Natural killer cell (primary cell): Measurements from ENCODE around the gene NID2. TPM values are rescaled to one million over a fixed set of nuclear protein-coding genes. Genes with fewer than 3 reads are reported as not detected.

Source experiments
- ATAC-seq, 3 donors: fragments of 150-1000 bp in 2 of 3; fragments of 200-7000 bp in 1 of 3; cut with Tn5 transposase; 1 replicate in 1 of 3; 2 replicates in 2 of 3; pipeline ENCODE4 v1.10.0; 2021; ENCODE audit warnings: mild to moderate bottlenecking in 2 of 3, moderate library complexity in 2 of 3
- DNase-seq, 2 donors: peaks; one replicate each; pipeline versions ENCODE4 v3.0.0 to v3.0.0-alpha.2; 2013 to 2021; ENCODE audit warnings: mixed read lengths in 1 of 2
- H3K27ac ChIP-seq: one replicate; pipeline ENCODE4 v1.5.1; 2013; ENCODE audit warnings: mild to moderate bottlenecking, low read length
- H3K27me3 ChIP-seq: one replicate; pipeline ENCODE4 v1.6.1; 2013; ENCODE audit warnings: low read length; ENCODE audit not compliant: control insufficient read depth, insufficient read depth
- H3K36me3 ChIP-seq: one replicate; pipeline ENCODE4 v1.6.1; 2013; ENCODE audit warnings: low read length; ENCODE audit not compliant: control insufficient read depth, insufficient read depth
- H3K4me1 ChIP-seq: one replicate; pipeline ENCODE4 v1.6.1; 2013; ENCODE audit warnings: low read length; ENCODE audit not compliant: control insufficient read depth, insufficient read depth
- H3K4me3 ChIP-seq: one replicate; pipeline ENCODE4 v1.5.1; 2013; ENCODE audit warnings: low read length
- H3K9me3 ChIP-seq: one replicate; pipeline ENCODE4 v1.6.1; 2013; ENCODE audit warnings: low read length; ENCODE audit not compliant: control insufficient read depth, insufficient read depth
- H3K27ac Mint-ChIP-seq, 2 donors: one replicate each; pipeline ENCODE4 v1.8.0; 2022; ENCODE audit warnings: mild to moderate bottlenecking in 2 of 2, mixed read lengths in 2 of 2, moderate library complexity in 1 of 2
- H3K27me3 Mint-ChIP-seq, 2 donors: one replicate each; pipeline ENCODE4 v1.8.0; 2022; ENCODE audit warnings: low read depth in 2 of 2, mixed read lengths in 2 of 2
- H3K36me3 Mint-ChIP-seq: one replicate; pipeline ENCODE4 v1.8.0; 2022; ENCODE audit warnings: mixed read lengths
- H3K4me1 Mint-ChIP-seq, 2 donors: one replicate each; pipeline ENCODE4 v1.8.0; 2022; ENCODE audit warnings: mixed read lengths in 2 of 2
- H3K4me3 Mint-ChIP-seq: one replicate; pipeline ENCODE4 v1.8.0; 2022; ENCODE audit warnings: mild to moderate bottlenecking, moderate library complexity, mixed read lengths
- H3K9me3 Mint-ChIP-seq, 2 donors: one replicate each; pipeline ENCODE4 v1.8.0; 2022; ENCODE audit warnings: mixed read lengths in 2 of 2
- CTCF ChIP-seq: fragments of 200-600 bp; IDR thresholded peaks from one replicate; pipeline ENCODE4 v1.8.0; 2022; ENCODE audit warnings: antibody characterized with exemption
- WGBS: methylation state at CpG from one replicate; pipeline ENCODE4 v1.1.7; 2013; ENCODE audit warnings: missing lambda C conversion rate; ENCODE audit not compliant: insufficient coverage; 5-methylcytosine and 5-hydroxymethylcytosine counted together
- intact Hi-C: fragments of 100-400 bp; cut with micrococcal nuclease; formaldehyde crosslinking; loops from one replicate; pipeline ENCODE4 v1.14.2; 2022
- total RNA-seq, 4 donors: library from RNA; stranded (reverse); fragments of 120-200 nt in 1 of 4; gene quantifications; one replicate each; pipeline versions ENCODE4 v1.2.3 to v1.2.4, GENCODE V29; 2013 to 2022

NID2 gene
- total RNA-seq, 3 donors from 2014 or later (not counting 1 experiment from before 2014, with no cell fraction given) = 0.36 to 0.80 (median 0.40) TPM

DNA sequence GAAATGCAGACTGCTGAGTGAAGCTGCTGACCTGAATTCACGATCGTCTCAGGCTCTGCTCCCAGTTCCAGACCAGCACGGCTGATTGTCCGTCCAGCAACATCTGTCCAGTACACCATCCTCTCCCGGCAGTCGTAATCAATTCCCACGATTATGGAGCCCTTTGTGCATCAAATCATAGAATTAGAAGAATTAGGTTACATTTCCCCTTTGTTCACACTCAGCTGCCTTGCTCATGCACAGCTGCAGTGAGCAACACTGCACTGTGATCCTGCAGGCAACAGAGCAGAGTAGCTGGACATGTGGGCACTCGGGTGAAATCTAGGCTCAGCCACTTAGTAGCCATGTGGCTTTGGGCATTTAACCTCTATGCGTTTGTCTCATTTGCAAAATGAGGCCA is 57.3 kb downstream of the NID2 start:
- Histone ChIP-seq H3K4me1 (no peaks in the 10 kb centered on the region), H3K9me3 (no peaks in the 10 kb centered on the region), H3K4me3 (no peak overlapping the region), H3K27ac (no peak overlapping the region), H3K27me3 (no peaks in the 10 kb centered on the region), H3K36me3 (peaks cover 49% of the 10 kb centered on the region)
- intact Hi-C loops = no loop called here
- Mint-ChIP-seq H3K36me3 (peaks cover 10% of the 10 kb centered on the region), H3K27me3 (peaks cover under 1 to 3% of the 10 kb centered on the region in 2 donors), H3K27ac (no peak overlapping the region), H3K9me3 (no peaks in the 10 kb centered on the region), H3K4me3 (no peak overlapping the region), H3K4me1 (peaks cover 0 to 1% of the 10 kb centered on the region in 2 donors)
- 97% methylated on average over 9 of the region's 9 CpGs for WGBS
- DNase-seq = no peak
- ATAC-seq = no peak
- no peak for TF ChIP-seq CTCF

DNA sequence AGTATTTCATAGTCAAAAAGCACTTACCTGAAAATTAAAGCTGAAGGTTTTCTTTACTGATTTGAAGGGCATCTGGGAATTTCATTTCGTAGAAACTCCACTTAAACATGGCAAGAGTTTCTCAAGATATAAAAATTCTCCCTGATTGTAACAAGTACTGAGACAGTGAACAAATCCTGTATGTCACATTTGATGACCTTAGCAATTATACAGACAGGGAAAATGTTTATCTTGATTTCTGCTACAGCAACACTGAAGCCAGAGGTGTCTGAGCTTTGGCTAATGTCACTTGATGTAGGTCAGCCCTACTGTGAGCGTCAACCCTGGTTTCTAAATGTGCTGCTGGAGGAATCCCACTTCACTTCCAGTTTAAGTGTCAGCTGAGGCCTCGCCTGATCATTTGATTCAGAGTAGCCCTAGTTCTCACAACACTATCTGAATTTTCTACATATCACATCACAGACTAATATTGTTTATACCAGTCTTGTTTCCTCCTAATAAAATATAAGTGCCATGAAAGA is 58.6 kb downstream of the NID2 start:
- H3K27ac Mint-ChIP-seq = no peak overlapping the region
- DNase-seq (no peak), ATAC-seq (no peak)
- H3K9me3 Mint-ChIP-seq = no peaks in the 10 kb centered on the region
- H3K36me3 ChIP-seq = peaks cover 62% of the 10 kb centered on the region
- H3K4me1 ChIP-seq = no peaks in the 10 kb centered on the region
- peaks cover 10% of the 10 kb centered on the region for H3K36me3 Mint-ChIP-seq
- 100% methylated on average over 3 of the region's 3 CpGs for WGBS
- no peak overlapping the region for H3K4me3 ChIP-seq
- intact Hi-C loops = no loop called here
- H3K9me3 ChIP-seq = no peaks in the 10 kb centered on the region
- no peaks in the 10 kb centered on the region for H3K27me3 ChIP-seq
- TF ChIP-seq CTCF = no peak
- no peaks in the 10 kb centered on the region for H3K27me3 Mint-ChIP-seq
- H3K4me1 Mint-ChIP-seq = peaks cover 4% of the 10 kb centered on the region in 2 donors
- no peak overlapping the region for H3K4me3 Mint-ChIP-seq
- H3K27ac ChIP-seq = no peak overlapping the region

- DNase-seq (no peak), ATAC-seq (no peak)
- H3K27ac ChIP-seq = no peak overlapping the region
- no peak for TF ChIP-seq CTCF
- no peak overlapping the region for H3K4me3 ChIP-seq
- H3K9me3 Mint-ChIP-seq = no peaks in the 10 kb centered on the region
- peaks cover 83% of the 10 kb centered on the region for H3K36me3 ChIP-seq
- no peaks in the 10 kb centered on the region for H3K9me3 ChIP-seq
- 99% methylated on average over 4 of the region's 4 CpGs for WGBS
- H3K27me3 ChIP-seq = no peaks in the 10 kb centered on the region
- no peaks in the 10 kb centered on the region for H3K4me1 ChIP-seq
- peaks cover 18% of the 10 kb centered on the region for H3K36me3 Mint-ChIP-seq
- peaks cover 4% of the 10 kb centered on the region in 2 donors for H3K4me1 Mint-ChIP-seq
- intact Hi-C loops = no loop called here
- H3K27me3 Mint-ChIP-seq = no peaks in the 10 kb centered on the region
- no peak overlapping the region for H3K27ac Mint-ChIP-seq
- no peak overlapping the region for H3K4me3 Mint-ChIP-seq
Observed at GRCh38 chr14:52008136-52008535, 60.7 kb downstream of the NID2 start.

GRCh38 chr14:52007637-52008036 is 61.2 kb downstream of the NID2 start:
- H3K9me3 Mint-ChIP-seq = no peaks in the 10 kb centered on the region
- 100% methylated on average over 1 of the region's 1 CpG for WGBS
- Histone ChIP-seq H3K4me1 (no peaks in the 10 kb centered on the region), H3K27ac (no peak overlapping the region), H3K4me3 (no peak overlapping the region), H3K27me3 (no peaks in the 10 kb centered on the region), H3K9me3 (no peaks in the 10 kb centered on the region), H3K36me3 (peaks cover 88% of the 10 kb centered on the region)
- H3K36me3 Mint-ChIP-seq = peaks cover 18% of the 10 kb centered on the region
- DNase-seq (no peak), ATAC-seq (no peak)
- no peak for TF ChIP-seq CTCF
- intact Hi-C loops = no loop called here
- no peak overlapping the region for H3K4me3 Mint-ChIP-seq
- peaks cover 4% of the 10 kb centered on the region in 2 donors for H3K4me1 Mint-ChIP-seq
- H3K27me3 Mint-ChIP-seq = no peaks in the 10 kb centered on the region
- no peak overlapping the region for H3K27ac Mint-ChIP-seq
